NCI-H2196 treated with DMSO at 0.1 percent for 48 hours (cell line): ENCODE results near the gene MIER3.
"Not testable (repeated sequence)": the region's sequence is repeated elsewhere in the genome, so short reads cannot be mapped to it uniquely, and the experiment has no call there.

Source experiments
- DNase-seq: peaks from one replicate; lab custom pipeline; 2025; ENCODE audit not compliant: unreplicated experiment; lab: John Stamatoyannopoulos, UW

Gene MIER3

GRCh38 chr5:56951946-56952691 is at the start of gene MIER3:
Gene MIER3 (minus strand): TSS chr5:56952123. CDS start chr5:56952102, 21 bp downstream.
- DNase-seq = peak; percentile 13

GRCh38 chr5:56995596-56995995 is 43.7 kb upstream of the MIER3 start:
- no peak for DNase-seq

GRCh38 chr5:56993241-56993640 is 41.3 kb upstream of the MIER3 start:
- DNase-seq = no peak

- DNase-seq = no peak
Measured at GRCh38 chr5:56989676-56990075, 37.8 kb upstream of the MIER3 start.

- DNase-seq = no peak
Measured at GRCh38 chr5:56988490-56988889, 36.6 kb upstream of the MIER3 start.

GRCh38 chr5:56987171-56987570 is 35.2 kb upstream of the MIER3 start:
- DNase-seq = no peak

GRCh38 chr5:56986626-56986947 is 34.7 kb upstream of the MIER3 start:
- DNase-seq = no peak

- no peak for DNase-seq
Measured at GRCh38 chr5:56985936-56986625, 34.2 kb upstream of the MIER3 start.

- DNase-seq = no peak
Measured at GRCh38 chr5:56984445-56984844, 32.5 kb upstream of the MIER3 start.

- no peak for DNase-seq
Measured at GRCh38 chr5:56983593-56984361, 31.9 kb upstream of the MIER3 start.

- no peak for DNase-seq
Measured at GRCh38 chr5:56981548-56982315, 29.8 kb upstream of the MIER3 start.

GRCh38 chr5:56979968-56980367 is 28.0 kb upstream of the MIER3 start:
- no peak for DNase-seq

GRCh38 chr5:56979526-56979925 is 27.6 kb upstream of the MIER3 start:
- not testable (repeated sequence) for DNase-seq

GRCh38 chr5:56977822-56978221 is 25.9 kb upstream of the MIER3 start:
- DNase-seq = no peak

GRCh38 chr5:56977021-56977420 is 25.1 kb upstream of the MIER3 start:
- no peak for DNase-seq

GRCh38 chr5:56974241-56974640 is 22.3 kb upstream of the MIER3 start:
- no peak for DNase-seq

- DNase-seq = no peak
Measured at GRCh38 chr5:56973473-56973872, 21.6 kb upstream of the MIER3 start.

GRCh38 chr5:56971275-56971674 is 19.4 kb upstream of the MIER3 start:
- DNase-seq = no peak

GRCh38 chr5:56964173-56964572 is 12.2 kb upstream of the MIER3 start:
- DNase-seq = no peak

- no peak for DNase-seq
Measured at GRCh38 chr5:56963246-56963645, 11.3 kb upstream of the MIER3 start.

GRCh38 chr5:56962286-56962685 is 10.4 kb upstream of the MIER3 start:
- DNase-seq = no peak
